Sigmoid colon (tissue), 4 donors: ENCODE results near the gene ACOT12.

Experiments used
- CTCF ChIP-seq, 4 experiments: fragments of 450-650 bp in 3 of 4; fragments of 200-600 bp in 1 of 4; IDR thresholded peaks; one replicate each; pipeline ENCODE4 v1.5.1; 2016 to 2019; ENCODE audit warnings: antibody characterized with exemption in 4 of 4, mild to moderate bottlenecking in 3 of 4, moderate library complexity in 2 of 4
- POLR2A ChIP-seq, 2 donors: fragments of 450-650 bp; IDR thresholded peaks; one replicate each; pipeline ENCODE4 v1.6.1; 2016; ENCODE audit warnings: antibody characterized with exemption in 2 of 2, mild to moderate bottlenecking in 2 of 2, moderate library complexity in 2 of 2
- POLR2AphosphoS5 ChIP-seq, 4 donors: sonication (generic); formaldehyde crosslinking; IDR thresholded peaks; one replicate each; pipeline ENCODE4 v1.6.1; 2017; ENCODE audit warnings: antibody characterized with exemption in 4 of 4

- TF ChIP-seq POLR2A (IDR thresholded peaks at IDR 0.05) (no peak), CTCF (IDR thresholded peaks at IDR 0.05) (no peak), POLR2AphosphoS5 (IDR thresholded peaks at IDR 0.05) (no peak)
These were observed 16.0 kb upstream of the ACOT12 start for GRCh38 chr5:81409896-81410295.
